Heart left ventricle (tissue), 13 donors: ENCODE data around the gene STIM2.

Source experiments
- POLR2A ChIP-seq, 2 donors: fragments of 450-650 bp; IDR thresholded peaks; one replicate each; pipeline ENCODE4 v1.6.1; 2017; ENCODE audit warnings: antibody characterized with exemption in 2 of 2, mild to moderate bottlenecking in 2 of 2, moderate library complexity in 2 of 2
- TF ChIP-seq, protein P1 (sequence below), 12 donors: fragments of 200-600 bp; sonication (generic) in 4 of 12; IDR thresholded peaks; one replicate each; pipeline versions ENCODE4 v1.5.0 to v1.8.0; 2018 to 2022; ENCODE audit warnings: antibody characterized with exemption in 12 of 12, mild to moderate bottlenecking in 5 of 12
- donor health status: ischemic (EF 13 %, LVEDD 7.1; RV severe dilation, severe dysfunction).
- donor health status: DM: no; HTN: yes; CAD: no.
- donor health status: DM: no; HTN: no; CAD: no.
- donor health status: ischemic (EF 25% LVEDD 6.9; RV normal size, moderate dysfunction).
- donor health status: ischemic (EF 25% LVEDD 5.7; RV mildly dilated, moderate dysfunction).
- donor health status: ischemic (EF 35%, LVEDD 5.7; RV mildly dilated, moderate dysfunction).
- donor health status: nonischemic (EF 11% LVEDD 7.7; RV severe dilation, severe dysfunction).
- donor health status: DM: yes; HTN: yes; CAD: no.
- donor health status: PGD.
- donor health status: ischemic (EF 29% LVEDD 5.4; RV normal size, mild dysfunction).
- donor health status: nonischemic (EF 23%, LVEDD 6.1; RV moderate dilation, normal function).

DNA sequence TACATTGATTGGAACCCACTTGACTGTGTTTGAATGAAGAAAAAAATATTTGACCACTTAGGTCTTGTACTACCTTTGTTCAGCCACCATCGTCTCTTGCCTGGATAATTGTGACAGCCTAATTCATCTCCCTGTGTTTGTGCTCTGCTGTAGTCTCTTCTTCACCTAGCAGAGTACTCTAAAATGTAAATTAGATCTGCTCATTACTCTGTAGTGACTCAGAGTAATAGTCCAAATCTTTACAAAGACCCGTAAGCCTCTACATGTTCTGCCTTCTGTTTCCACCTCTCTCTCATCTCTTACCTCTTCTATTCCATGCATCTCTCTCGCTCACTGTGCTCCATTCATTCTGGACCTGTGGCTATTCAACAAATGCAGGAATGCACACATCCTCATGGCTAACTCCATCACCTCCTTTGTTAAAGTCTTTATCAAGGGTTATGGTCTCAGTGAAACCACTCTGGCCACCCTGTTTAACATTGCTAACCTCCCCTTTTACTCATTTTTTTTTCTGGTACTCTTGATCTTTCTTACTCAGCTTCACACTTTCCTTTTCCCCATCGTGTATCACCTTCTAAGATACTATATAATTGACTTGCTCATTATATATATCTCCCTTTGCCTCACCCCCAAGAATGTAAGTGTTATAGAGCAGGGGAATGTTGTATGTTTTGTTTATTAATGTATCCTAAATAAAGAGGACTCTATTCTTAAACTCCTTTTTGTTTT is 98.4 kb downstream of the STIM2 start:
- TF ChIP-seq, protein P1, sequence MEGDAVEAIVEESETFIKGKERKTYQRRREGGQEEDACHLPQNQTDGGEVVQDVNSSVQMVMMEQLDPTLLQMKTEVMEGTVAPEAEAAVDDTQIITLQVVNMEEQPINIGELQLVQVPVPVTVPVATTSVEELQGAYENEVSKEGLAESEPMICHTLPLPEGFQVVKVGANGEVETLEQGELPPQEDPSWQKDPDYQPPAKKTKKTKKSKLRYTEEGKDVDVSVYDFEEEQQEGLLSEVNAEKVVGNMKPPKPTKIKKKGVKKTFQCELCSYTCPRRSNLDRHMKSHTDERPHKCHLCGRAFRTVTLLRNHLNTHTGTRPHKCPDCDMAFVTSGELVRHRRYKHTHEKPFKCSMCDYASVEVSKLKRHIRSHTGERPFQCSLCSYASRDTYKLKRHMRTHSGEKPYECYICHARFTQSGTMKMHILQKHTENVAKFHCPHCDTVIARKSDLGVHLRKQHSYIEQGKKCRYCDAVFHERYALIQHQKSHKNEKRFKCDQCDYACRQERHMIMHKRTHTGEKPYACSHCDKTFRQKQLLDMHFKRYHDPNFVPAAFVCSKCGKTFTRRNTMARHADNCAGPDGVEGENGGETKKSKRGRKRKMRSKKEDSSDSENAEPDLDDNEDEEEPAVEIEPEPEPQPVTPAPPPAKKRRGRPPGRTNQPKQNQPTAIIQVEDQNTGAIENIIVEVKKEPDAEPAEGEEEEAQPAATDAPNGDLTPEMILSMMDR (IDR thresholded peaks at IDR 0.05), result no peak
- no peak for TF ChIP-seq POLR2A (IDR thresholded peaks at IDR 0.05)
